Caco-2 (cell line): ENCODE results near the gene ANKRD12. TPM values are rescaled to one million over a fixed set of nuclear protein-coding genes. Genes with fewer than 3 reads are reported as not detected.

ENCODE experiments used
- BruUV-seq: library from RNA; stranded (reverse); fragments of 400-500 nt; replicated peaks from 2 replicates; lab custom pipeline; 2021; lab: Mats Ljungman, UMichigan
- CTCF ChIA-PET: fragments of 300-600 bp; sonication (Branson Sonifier 250); formaldehyde crosslinking; loops from one replicate; lab custom pipeline; 2022; ENCODE audit warnings: antibody characterized with exemption; lab: Charles Lee
- POLR2A ChIA-PET: fragments of 300-600 bp; sonication (Branson Sonifier 250); formaldehyde crosslinking; loops from one replicate; lab custom pipeline; 2022; ENCODE audit warnings: antibody characterized with exemption; lab: Charles Lee
- DNase-seq, 2 experiments: peaks; one replicate each; pipeline versions ENCODE4 v3.0.0 to v3.0.0-alpha.2; 2020 to 2022
- H3K27me3 ChIP-seq: replicated peaks from 2 replicates; pipeline ENCODE4 v1.6.0; 2011; ENCODE audit warnings: low read length; ENCODE audit not compliant: control insufficient read depth, insufficient read depth
- H3K36me3 ChIP-seq: 2 replicates; pipeline ENCODE4 v1.5.1; 2011; ENCODE audit warnings: low read length; ENCODE audit not compliant: control insufficient read depth, insufficient read depth
- H3K4me1 ChIP-seq: fragments of 250-450 bp; sonication (Bioruptor Pico); 2 replicates; pipeline ENCODE4 v1.5.1; 2020; ENCODE audit warnings: mild to moderate bottlenecking
- H3K4me3 ChIP-seq: 2 replicates; pipeline ENCODE4 v1.5.1; 2011; ENCODE audit warnings: low read depth, mild to moderate bottlenecking, control low read depth, low read length
- H3K9me3 ChIP-seq: fragments of 250-450 bp; sonication (Bioruptor Pico); 2 replicates; pipeline ENCODE4 v1.5.1; 2020; ENCODE audit warnings: mild to moderate bottlenecking, moderate library complexity
- H3K27ac Mint-ChIP-seq: one replicate; pipeline ENCODE4 v1.8.0; 2022; ENCODE audit warnings: mixed read lengths; ENCODE audit not compliant: unreplicated experiment
- H3K27me3 Mint-ChIP-seq: one replicate; pipeline ENCODE4 v1.8.0; 2022; ENCODE audit warnings: mixed read lengths; ENCODE audit not compliant: insufficient read depth, unreplicated experiment
- H3K36me3 Mint-ChIP-seq: one replicate; pipeline ENCODE4 v1.8.0; 2022; ENCODE audit warnings: mild to moderate bottlenecking, mixed read lengths; ENCODE audit not compliant: insufficient read depth, unreplicated experiment
- H3K4me1 Mint-ChIP-seq: one replicate; pipeline ENCODE4 v1.8.0; 2022; ENCODE audit warnings: low read depth, mixed read lengths; ENCODE audit not compliant: unreplicated experiment
- H3K4me3 Mint-ChIP-seq: one replicate; pipeline ENCODE4 v1.8.0; 2022; ENCODE audit warnings: mild to moderate bottlenecking, moderate library complexity, mixed read lengths; ENCODE audit not compliant: unreplicated experiment
- H3K9me3 Mint-ChIP-seq: one replicate; pipeline ENCODE4 v1.8.0; 2022; ENCODE audit warnings: mixed read lengths; ENCODE audit not compliant: unreplicated experiment
- CTCF ChIP-seq, 2 experiments: fragments of 200-600 bp in 1 of 2; IDR thresholded peaks; 1 replicate in 1 of 2; 2 replicates in 1 of 2; pipeline versions ENCODE4 v1.5.1 to v1.8.0; 2011 to 2022; ENCODE audit warnings: antibody characterized with exemption in 1 of 2, control low read depth in 1 of 2, inconsistent platforms in 1 of 2, low read depth in 1 of 2, low read length in 1 of 2, mild to moderate bottlenecking in 1 of 2, moderate library complexity in 1 of 2; ENCODE audit not compliant: insufficient read depth in 1 of 2, severe bottlenecking in 1 of 2, unreplicated experiment in 1 of 2
- intact Hi-C: fragments of 100-400 bp; cut with micrococcal nuclease; formaldehyde crosslinking; loops from one replicate; pipeline ENCODE4 v1.10.0; 2022; ENCODE audit not compliant: unreplicated experiment
- total RNA-seq: library from RNA; stranded (reverse); gene quantifications from 2 replicates; pipeline ENCODE4 v1.2.3, GENCODE V29; 2022

Gene ANKRD12
- total RNA-seq, 1 experiment from 2014 or later, result 33.2 TPM

- H3K36me3 Mint-ChIP-seq, result peaks cover 3% of the 10 kb centered on the region
- Histone ChIP-seq H3K4me1 (no peaks in the 10 kb centered on the region), H3K27me3 (no peaks in the 10 kb centered on the region), H3K9me3 (no peaks in the 10 kb centered on the region; the same call in 1 of the 2 replicates), H3K36me3 (no peaks in the 10 kb centered on the region), H3K4me3 (no peak overlapping the region)
- no peak overlapping the region for H3K27ac Mint-ChIP-seq
- DNase-seq, result no peak
- H3K4me1 Mint-ChIP-seq, result no peaks in the 10 kb centered on the region
- TF ChIP-seq CTCF (IDR thresholded peaks at IDR 0.05; ENCODE audit: insufficient read depth in 1 of 2, low read depth in 1 of 2, low read length in 1 of 2, severe bottlenecking in 1 of 2, unreplicated experiment in 1 of 2), result no peak
- ChIA-PET CTCF (no interaction called here), POLR2A (no interaction called here)
- H3K9me3 Mint-ChIP-seq, result peaks cover 5% of the 10 kb centered on the region
- no peak overlapping the region for H3K4me3 Mint-ChIP-seq
- intact Hi-C loops, result no loop called here
- H3K27me3 Mint-ChIP-seq, result no peaks in the 10 kb centered on the region
- no TSS peak for BruUV-seq
These were observed 42.0 kb downstream of the ANKRD12 start for GRCh38 chr18:9178557-9178956.

GRCh38 chr18:9181275-9181674, 44.7 kb downstream of the ANKRD12 start:
- peaks cover 10% of the 10 kb centered on the region for H3K9me3 Mint-ChIP-seq
- ChIA-PET CTCF (no interaction called here), POLR2A (no interaction called here)
- intact Hi-C loops, result no loop called here
- H3K27me3 Mint-ChIP-seq, result no peaks in the 10 kb centered on the region
- Histone ChIP-seq H3K36me3 (no peaks in the 10 kb centered on the region), H3K4me1 (no peaks in the 10 kb centered on the region), H3K4me3 (no peak overlapping the region), H3K27me3 (no peaks in the 10 kb centered on the region), H3K9me3 (no peaks in the 10 kb centered on the region; the same call in 1 of the 2 replicates)
- H3K4me1 Mint-ChIP-seq, result no peaks in the 10 kb centered on the region
- H3K4me3 Mint-ChIP-seq, result no peak overlapping the region
- H3K36me3 Mint-ChIP-seq, result peaks cover 18% of the 10 kb centered on the region
- DNase-seq, result no peak
- no peak for TF ChIP-seq CTCF (IDR thresholded peaks at IDR 0.05; ENCODE audit: insufficient read depth in 1 of 2, low read depth in 1 of 2, low read length in 1 of 2, severe bottlenecking in 1 of 2, unreplicated experiment in 1 of 2)
- H3K27ac Mint-ChIP-seq, result no peak overlapping the region
- BruUV-seq, result no TSS peak

- H3K27ac Mint-ChIP-seq, result no peak overlapping the region
- peaks cover 10% of the 10 kb centered on the region for H3K9me3 Mint-ChIP-seq
- ChIA-PET POLR2A (no interaction called here), CTCF (no interaction called here)
- intact Hi-C loops, result no loop called here
- Histone ChIP-seq H3K9me3 (no peaks in the 10 kb centered on the region; the same call in 1 of the 2 replicates), H3K36me3 (no peaks in the 10 kb centered on the region), H3K4me1 (no peaks in the 10 kb centered on the region), H3K27me3 (no peaks in the 10 kb centered on the region), H3K4me3 (no peak overlapping the region)
- no TSS peak for BruUV-seq
- H3K4me1 Mint-ChIP-seq, result no peaks in the 10 kb centered on the region
- H3K27me3 Mint-ChIP-seq, result no peaks in the 10 kb centered on the region
- H3K36me3 Mint-ChIP-seq, result peaks cover 18% of the 10 kb centered on the region
- no peak overlapping the region for H3K4me3 Mint-ChIP-seq
- no peak for DNase-seq
- no peak for TF ChIP-seq CTCF (IDR thresholded peaks at IDR 0.05; ENCODE audit: insufficient read depth in 1 of 2, low read depth in 1 of 2, low read length in 1 of 2, severe bottlenecking in 1 of 2, unreplicated experiment in 1 of 2)
These were observed 46.3 kb downstream of the ANKRD12 start for GRCh38 chr18:9182852-9183399.
